ENCODE results near the gene THSD1. TPM values are rescaled to one million over a fixed set of nuclear protein-coding genes. Genes with fewer than 3 reads are reported as not detected.

THSD1 gene
- total RNA-seq, 2 experiments from 2014 or later, result 0.28 TPM; not detected in 1

DNA sequence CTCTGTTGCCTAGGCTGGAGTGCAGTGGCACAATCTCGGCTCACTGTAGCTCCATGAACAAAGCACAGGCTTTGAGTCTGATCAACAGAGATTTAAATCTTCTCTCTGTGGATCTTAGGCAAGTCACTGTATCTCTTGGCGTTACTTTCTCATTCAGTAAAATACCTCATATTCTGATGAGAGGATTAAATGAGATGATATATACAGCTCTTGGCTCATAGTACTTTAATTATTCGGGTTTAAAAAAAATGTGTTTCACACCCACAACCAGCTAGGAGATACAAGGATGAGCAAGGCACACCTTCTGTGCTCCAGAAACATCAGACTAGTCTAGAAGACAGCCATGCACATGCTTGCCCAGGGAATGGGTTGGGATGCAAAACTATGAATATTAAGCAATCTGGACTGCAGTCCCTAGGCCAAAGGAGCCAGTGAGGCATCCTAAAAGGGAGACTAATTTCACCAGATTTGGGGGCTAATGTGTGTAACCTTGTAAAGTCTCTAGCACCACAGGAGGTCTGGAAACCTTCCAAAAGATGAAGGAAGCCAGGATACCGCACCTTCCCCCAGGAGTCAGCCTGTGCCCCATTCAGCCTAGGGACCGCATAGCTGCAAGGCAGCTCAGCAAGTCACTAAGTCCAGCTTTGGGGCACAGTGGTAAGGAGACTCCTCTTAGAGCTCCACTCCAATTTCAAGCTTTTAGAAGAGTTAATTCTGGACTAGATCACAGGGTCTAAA is 42.0 kb upstream of the THSD1 start:
- BruUV-seq (replicated peaks), result no TSS peak
- DNase-seq (ENCODE audit: low spot score), result no peak
- Histone ChIP-seq H3K4me1 (ENCODE audit: insufficient read depth, low read length, poor library complexity, severe bottlenecking) (peaks cover 16% of the 10 kb centered on the region), H4K20me1 (ENCODE audit: insufficient read depth, low read length) (0 out of 2 replicates have a peak, but pooled peaks cover 5% of the 10 kb centered on the region), H2AFZ (ENCODE audit: low read length) (no peak overlapping the region), H3K9me3 (ENCODE audit: low read length) (no peaks in the 10 kb centered on the region), H3K4me3 (ENCODE audit: low read depth, low read length, poor library complexity, severe bottlenecking) (no peak overlapping the region), H3K36me3 (ENCODE audit: insufficient read depth, low read length) (no peaks in the 10 kb centered on the region), H3K4me2 (ENCODE audit: low read length) (no peak overlapping the region), H3K9me2 (ENCODE audit: insufficient read depth, low read length) (no peaks in the 10 kb centered on the region), H3K79me2 (ENCODE audit: insufficient read depth, low read depth, low read length) (peaks cover 14% of the 10 kb centered on the region; the same call in 1 of the 2 replicates), H3K27ac (ENCODE audit: low read depth, low read length, poor library complexity, severe bottlenecking) (no peak overlapping the region)
- ChIA-PET CTCF (ENCODE audit: unreplicated experiment) (no interaction called here), POLR2A (interaction anchor here (0.5 to 1.4 kb wide), 3 partner anchors 8 to 94 kb away, joined by 3 to 5 read pairs (median 3); no protein-coding TSS in a partner anchor)
- TF ChIP-seq EZH2phosphoT487 (IDR thresholded peaks at IDR 0.05; ENCODE audit: borderline replicate concordance, low read depth, low read length), result no peak
- TF ChIP-seq, protein P1, sequence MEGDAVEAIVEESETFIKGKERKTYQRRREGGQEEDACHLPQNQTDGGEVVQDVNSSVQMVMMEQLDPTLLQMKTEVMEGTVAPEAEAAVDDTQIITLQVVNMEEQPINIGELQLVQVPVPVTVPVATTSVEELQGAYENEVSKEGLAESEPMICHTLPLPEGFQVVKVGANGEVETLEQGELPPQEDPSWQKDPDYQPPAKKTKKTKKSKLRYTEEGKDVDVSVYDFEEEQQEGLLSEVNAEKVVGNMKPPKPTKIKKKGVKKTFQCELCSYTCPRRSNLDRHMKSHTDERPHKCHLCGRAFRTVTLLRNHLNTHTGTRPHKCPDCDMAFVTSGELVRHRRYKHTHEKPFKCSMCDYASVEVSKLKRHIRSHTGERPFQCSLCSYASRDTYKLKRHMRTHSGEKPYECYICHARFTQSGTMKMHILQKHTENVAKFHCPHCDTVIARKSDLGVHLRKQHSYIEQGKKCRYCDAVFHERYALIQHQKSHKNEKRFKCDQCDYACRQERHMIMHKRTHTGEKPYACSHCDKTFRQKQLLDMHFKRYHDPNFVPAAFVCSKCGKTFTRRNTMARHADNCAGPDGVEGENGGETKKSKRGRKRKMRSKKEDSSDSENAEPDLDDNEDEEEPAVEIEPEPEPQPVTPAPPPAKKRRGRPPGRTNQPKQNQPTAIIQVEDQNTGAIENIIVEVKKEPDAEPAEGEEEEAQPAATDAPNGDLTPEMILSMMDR (conservative IDR thresholded peaks at IDR 0.05; ENCODE audit: low read length), result no peak
- intact Hi-C loops (cut with micrococcal nuclease; ENCODE audit: unreplicated experiment), result no loop called here

DNA sequence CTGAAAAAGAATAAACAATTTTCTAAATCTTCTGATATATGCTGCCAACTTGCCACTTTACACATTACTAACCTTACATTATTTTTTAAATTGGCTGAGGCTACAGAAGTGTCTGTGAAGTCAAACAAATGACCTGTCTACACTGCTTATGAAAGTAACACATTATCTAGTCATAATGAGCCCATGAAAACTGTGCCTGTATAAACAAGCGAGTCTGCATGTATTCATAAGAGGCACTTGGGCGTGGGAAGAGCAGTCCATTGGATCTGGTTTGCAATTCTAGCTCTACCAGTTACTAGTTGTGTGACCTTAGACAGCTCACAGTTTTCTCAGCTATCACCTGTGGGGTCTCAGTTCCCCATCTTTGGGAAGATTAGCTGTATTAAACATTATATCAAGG is 41.4 kb upstream of the THSD1 start:
- intact Hi-C loops (cut with micrococcal nuclease; ENCODE audit: unreplicated experiment), result no loop called here

More for the DNA sequence above, 41.4 kb upstream of the THSD1 start:
- Histone ChIP-seq H2AFZ (ENCODE audit: low read length) (no peak overlapping the region), H3K36me3 (ENCODE audit: insufficient read depth, low read length) (no peaks in the 10 kb centered on the region), H3K9me2 (ENCODE audit: insufficient read depth, low read length) (no peaks in the 10 kb centered on the region), H3K27ac (ENCODE audit: low read depth, low read length, poor library complexity, severe bottlenecking) (no peak overlapping the region), H3K4me1 (ENCODE audit: insufficient read depth, low read length, poor library complexity, severe bottlenecking) (peaks cover 16% of the 10 kb centered on the region), H3K79me2 (ENCODE audit: insufficient read depth, low read depth, low read length) (peaks cover 14% of the 10 kb centered on the region; the same call in 1 of the 2 replicates), H3K4me2 (ENCODE audit: low read length) (no peak overlapping the region), H3K4me3 (ENCODE audit: low read depth, low read length, poor library complexity, severe bottlenecking) (no peak overlapping the region), H4K20me1 (ENCODE audit: insufficient read depth, low read length) (0 out of 2 replicates have a peak, but pooled peaks cover 5% of the 10 kb centered on the region), H3K9me3 (ENCODE audit: low read length) (no peaks in the 10 kb centered on the region)
- BruUV-seq (replicated peaks), result no TSS peak
- ChIA-PET CTCF (ENCODE audit: unreplicated experiment) (no interaction called here), POLR2A (interaction anchor here (0.6 to 1.4 kb wide), 3 partner anchors 9 to 26 kb away, joined by 3 to 4 read pairs (median 3); no protein-coding TSS in a partner anchor)
- TF ChIP-seq EZH2phosphoT487 (IDR thresholded peaks at IDR 0.05; ENCODE audit: borderline replicate concordance, low read depth, low read length), result no peak
- TF ChIP-seq, protein P1 (conservative IDR thresholded peaks at IDR 0.05; ENCODE audit: low read length), result no peak
- DNase-seq (ENCODE audit: low spot score), result no peak
